ENCODE measurements around the gene RAP1GAP2. TPM values are rescaled to one million over a fixed set of nuclear protein-coding genes. Genes with fewer than 3 reads are reported as not detected.

RAP1GAP2 gene
- total RNA-seq, 1 donor from 2014 or later = 3.8 TPM

DNA sequence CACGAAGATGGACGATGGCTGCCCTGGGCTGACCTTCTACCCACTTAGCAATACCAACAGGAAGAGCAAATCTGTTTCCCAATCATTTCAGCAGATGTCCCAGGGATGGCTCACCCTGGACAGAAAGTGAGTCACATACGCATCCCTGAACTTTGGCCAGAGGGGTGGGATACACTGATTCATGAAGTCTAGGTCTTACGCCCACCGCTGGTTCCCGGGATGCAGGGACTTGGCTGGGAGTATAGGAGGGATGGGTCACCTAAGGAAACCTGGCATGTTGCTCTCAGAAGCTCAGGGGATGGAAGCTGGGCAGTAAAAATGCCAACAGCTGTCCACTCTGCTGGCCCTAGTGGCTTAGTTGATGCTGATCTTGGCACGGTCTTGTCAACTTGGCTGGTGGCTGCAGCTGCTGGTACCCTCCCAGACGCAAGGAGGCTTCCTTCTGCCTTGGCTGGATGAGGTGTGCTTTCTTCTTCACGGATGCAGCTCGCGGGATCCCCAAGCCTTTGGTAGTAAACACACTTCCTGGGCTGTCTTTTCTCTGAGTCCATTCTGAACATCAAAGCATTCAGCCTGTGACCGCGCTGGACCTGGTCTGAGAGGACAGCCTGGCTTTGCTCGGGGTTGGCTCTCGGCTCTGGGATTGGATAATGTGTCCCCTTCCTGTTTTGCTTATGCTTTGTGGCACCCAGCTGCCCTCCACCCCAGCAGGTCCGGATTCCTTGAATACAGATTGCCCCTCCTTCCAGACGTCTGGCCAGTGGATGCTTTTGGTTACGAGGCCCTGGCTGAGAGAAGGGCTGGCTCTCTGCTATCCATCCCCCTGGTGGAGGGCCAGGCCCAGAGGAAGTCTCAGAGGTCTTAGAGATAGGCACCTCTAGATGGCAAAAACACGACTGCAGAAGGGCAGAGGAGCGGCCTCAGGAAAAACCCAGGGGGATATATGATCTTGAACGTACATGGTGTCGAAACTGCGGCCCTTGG lies 71.5 kb downstream of the RAP1GAP2 start:
- H3K36me3 Mint-ChIP-seq = no peaks in the 10 kb centered on the region
- peak; percentile 72 for DNase-seq (ENCODE audit: low spot score)
- peak overlapping the region; percentile 75 for H3K27ac Mint-ChIP-seq
- Histone ChIP-seq H3K27me3 (no peaks in the 10 kb centered on the region), H3K9ac (no peak overlapping the region), H2AFZ (replicated peaks) (peak overlapping the region; percentile 73), H3K9me3 (ENCODE audit: low read depth) (no peaks in the 10 kb centered on the region), H3F3A (ENCODE audit: low read depth) (peaks cover 36% of the 10 kb centered on the region), H3K79me2 (ENCODE audit: low read depth) (no peaks in the 10 kb centered on the region), H3K27ac (no peak overlapping the region), H3K4me3 (no peak overlapping the region), H3K4me1 (peaks cover 33% of the 10 kb centered on the region), H4K20me1 (ENCODE audit: low read depth) (peaks cover 11% of the 10 kb centered on the region), H3K4me2 (peak overlapping the region; percentile 39), H3K36me3 (no peaks in the 10 kb centered on the region)
- no peak for TF ChIP-seq EZH2 (IDR thresholded peaks at IDR 0.05)
- TF ChIP-seq, protein P1, sequence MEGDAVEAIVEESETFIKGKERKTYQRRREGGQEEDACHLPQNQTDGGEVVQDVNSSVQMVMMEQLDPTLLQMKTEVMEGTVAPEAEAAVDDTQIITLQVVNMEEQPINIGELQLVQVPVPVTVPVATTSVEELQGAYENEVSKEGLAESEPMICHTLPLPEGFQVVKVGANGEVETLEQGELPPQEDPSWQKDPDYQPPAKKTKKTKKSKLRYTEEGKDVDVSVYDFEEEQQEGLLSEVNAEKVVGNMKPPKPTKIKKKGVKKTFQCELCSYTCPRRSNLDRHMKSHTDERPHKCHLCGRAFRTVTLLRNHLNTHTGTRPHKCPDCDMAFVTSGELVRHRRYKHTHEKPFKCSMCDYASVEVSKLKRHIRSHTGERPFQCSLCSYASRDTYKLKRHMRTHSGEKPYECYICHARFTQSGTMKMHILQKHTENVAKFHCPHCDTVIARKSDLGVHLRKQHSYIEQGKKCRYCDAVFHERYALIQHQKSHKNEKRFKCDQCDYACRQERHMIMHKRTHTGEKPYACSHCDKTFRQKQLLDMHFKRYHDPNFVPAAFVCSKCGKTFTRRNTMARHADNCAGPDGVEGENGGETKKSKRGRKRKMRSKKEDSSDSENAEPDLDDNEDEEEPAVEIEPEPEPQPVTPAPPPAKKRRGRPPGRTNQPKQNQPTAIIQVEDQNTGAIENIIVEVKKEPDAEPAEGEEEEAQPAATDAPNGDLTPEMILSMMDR (IDR thresholded peaks at IDR 0.05) = peak; percentile 48
- H3K4me1 Mint-ChIP-seq = peaks cover 28% of the 10 kb centered on the region
- H3K4me3 Mint-ChIP-seq = no peak overlapping the region
- H3K9me3 Mint-ChIP-seq = no peaks in the 10 kb centered on the region
- H3K27me3 Mint-ChIP-seq (ENCODE audit: insufficient read depth, low read depth) = peaks cover 7% of the 10 kb centered on the region

DNA sequence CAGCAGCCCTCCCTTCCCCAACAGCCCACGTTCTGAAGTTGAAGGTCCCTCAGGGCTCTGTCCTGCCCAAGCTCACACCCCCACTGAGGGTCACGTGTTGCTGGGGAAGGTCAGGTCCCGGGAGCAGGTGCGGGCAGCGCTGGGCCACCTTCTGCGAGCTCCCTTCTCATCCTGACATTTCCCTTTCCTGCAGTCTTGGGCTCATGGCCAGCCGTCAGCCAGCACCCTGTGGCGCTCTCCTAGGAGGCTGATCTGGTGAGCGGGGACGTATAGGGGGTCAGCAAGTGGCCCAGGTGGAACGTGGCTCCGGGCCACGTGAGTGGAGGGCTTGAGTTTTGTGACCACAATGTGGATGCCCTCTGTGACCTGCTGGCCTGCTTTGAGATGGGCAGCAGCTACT lies 73.4 kb downstream of the RAP1GAP2 start:
- Mint-ChIP-seq H3K36me3 (no peaks in the 10 kb centered on the region), H3K4me3 (no peak overlapping the region), H3K4me1 (peaks cover 38% of the 10 kb centered on the region), H3K27ac (no peak overlapping the region), H3K9me3 (no peaks in the 10 kb centered on the region), H3K27me3 (ENCODE audit: insufficient read depth, low read depth) (peaks cover 7% of the 10 kb centered on the region)
- no peaks in the 10 kb centered on the region for H3K9me3 ChIP-seq (ENCODE audit: low read depth)
- H3K36me3 ChIP-seq = no peaks in the 10 kb centered on the region
- no peak overlapping the region for H3K4me2 ChIP-seq
- H4K20me1 ChIP-seq (ENCODE audit: low read depth) = peaks cover 14% of the 10 kb centered on the region
- TF ChIP-seq, protein P1 (IDR thresholded peaks at IDR 0.05) = no peak
- TF ChIP-seq EZH2 (IDR thresholded peaks at IDR 0.05) (no peak), EZH2phosphoT487 (IDR thresholded peaks at IDR 0.05) (no peak)
- no peak overlapping the region for H2AFZ ChIP-seq (replicated peaks)
- H3K4me1 ChIP-seq = peaks cover 48% of the 10 kb centered on the region
- H3K27ac ChIP-seq = no peak overlapping the region
- no peaks in the 10 kb centered on the region for H3K27me3 ChIP-seq
- no peak for DNase-seq (ENCODE audit: low spot score)
- no peaks in the 10 kb centered on the region for H3K79me2 ChIP-seq (ENCODE audit: low read depth)
- no peak overlapping the region for H3K9ac ChIP-seq
- no peak overlapping the region for H3K4me3 ChIP-seq
- H3F3A ChIP-seq (ENCODE audit: low read depth) = peaks cover 54% of the 10 kb centered on the region

DNA sequence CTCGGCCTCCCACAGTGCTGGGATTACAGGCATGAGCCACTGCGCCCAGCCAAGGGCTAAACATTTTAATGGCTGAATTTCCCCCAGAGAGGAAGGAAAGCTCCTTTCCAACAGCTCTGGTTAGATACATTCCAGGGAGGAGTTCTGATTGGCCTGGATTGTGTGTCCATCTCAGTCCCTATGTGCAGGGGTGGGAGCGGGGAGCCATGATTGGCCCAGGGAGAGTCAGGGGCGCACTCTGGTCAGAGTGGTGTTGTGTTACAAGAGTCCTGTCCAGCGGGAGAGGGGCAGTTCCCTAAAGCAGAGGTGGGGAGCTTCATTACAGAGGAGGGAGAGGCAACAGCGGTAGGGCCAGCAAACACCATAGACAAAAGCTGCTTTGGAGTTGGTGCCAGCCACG lies 75.0 kb downstream of the RAP1GAP2 start:
- peak overlapping the region; percentile 4 for H3K4me2 ChIP-seq
- H3K27me3 ChIP-seq = no peaks in the 10 kb centered on the region
- Mint-ChIP-seq H3K36me3 (no peaks in the 10 kb centered on the region), H3K9me3 (no peaks in the 10 kb centered on the region), H3K4me1 (peaks cover 39% of the 10 kb centered on the region), H3K27me3 (ENCODE audit: insufficient read depth, low read depth) (peaks cover 8% of the 10 kb centered on the region), H3K4me3 (no peak overlapping the region), H3K27ac (peak overlapping the region; percentile 50)
- peaks cover 56% of the 10 kb centered on the region for H3F3A ChIP-seq (ENCODE audit: low read depth)
- no peaks in the 10 kb centered on the region for H3K36me3 ChIP-seq
- H3K4me1 ChIP-seq = peaks cover 45% of the 10 kb centered on the region
- H3K4me3 ChIP-seq = peak overlapping the region; percentile 8
- H4K20me1 ChIP-seq (ENCODE audit: low read depth) = peaks cover 5% of the 10 kb centered on the region
- TF ChIP-seq EZH2phosphoT487 (IDR thresholded peaks at IDR 0.05) = no peak
- TF ChIP-seq, protein P1 (IDR thresholded peaks at IDR 0.05) = no peak
- TF ChIP-seq EZH2 (IDR thresholded peaks at IDR 0.05) = no peak
- no peak overlapping the region for H3K9ac ChIP-seq
- no peak overlapping the region for H3K27ac ChIP-seq
- no peaks in the 10 kb centered on the region for H3K79me2 ChIP-seq (ENCODE audit: low read depth)
- H2AFZ ChIP-seq (replicated peaks) = no peak overlapping the region
- DNase-seq (ENCODE audit: low spot score) = peak; percentile 93
- H3K9me3 ChIP-seq (ENCODE audit: low read depth) = no peaks in the 10 kb centered on the region

All from neural progenitor cell (in vitro differentiated cells).